Measurements from ENCODE around the gene NRG4.
"Not testable (repeated sequence)": the region's sequence is repeated elsewhere in the genome, so short reads cannot be mapped to it uniquely, and the experiment has no call there.

Gene NRG4

DNA sequence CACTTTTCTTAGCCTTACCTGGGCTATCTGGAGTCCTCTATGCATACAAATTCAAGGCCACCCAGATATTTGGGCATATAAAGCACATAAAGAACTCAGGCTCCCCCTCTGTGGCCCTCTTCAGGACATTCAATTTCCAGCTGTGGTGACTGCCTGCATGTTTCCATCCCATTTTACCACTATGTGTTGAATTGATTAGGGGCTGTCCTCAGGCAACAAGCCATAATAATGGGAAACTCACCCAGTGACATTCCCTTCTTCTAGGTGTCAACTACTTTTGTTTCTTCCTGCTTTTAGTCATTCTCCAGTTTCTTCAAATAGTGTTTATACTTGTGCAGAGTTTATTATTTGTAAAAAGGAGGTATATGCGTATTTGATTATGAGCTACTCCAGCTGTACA lies 18.0 kb downstream of the NRG4 start:
- no peak for DNase-seq (ENCODE audit: low read depth, low spot score)

DNA sequence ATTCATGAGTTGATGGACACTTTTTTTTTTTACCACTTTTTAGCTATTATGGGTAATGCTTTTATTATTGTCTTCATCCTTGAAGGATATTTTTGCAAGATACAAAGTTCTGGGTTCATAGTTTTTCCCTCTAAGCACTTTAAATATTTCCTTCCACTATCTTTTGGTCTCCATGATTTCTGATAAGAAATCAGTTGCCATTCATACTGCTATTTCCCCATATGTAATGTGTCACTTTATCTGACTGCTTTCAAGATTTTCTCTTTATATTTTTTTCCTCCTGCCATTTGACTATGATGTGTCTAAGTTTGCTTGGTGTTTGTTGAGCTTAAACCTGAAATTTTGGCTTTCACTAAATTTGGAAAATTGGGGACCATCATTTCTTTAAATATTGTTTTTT lies 19.3 kb downstream of the NRG4 start:
- no peak for DNase-seq (ENCODE audit: low read depth, low spot score)

DNA sequence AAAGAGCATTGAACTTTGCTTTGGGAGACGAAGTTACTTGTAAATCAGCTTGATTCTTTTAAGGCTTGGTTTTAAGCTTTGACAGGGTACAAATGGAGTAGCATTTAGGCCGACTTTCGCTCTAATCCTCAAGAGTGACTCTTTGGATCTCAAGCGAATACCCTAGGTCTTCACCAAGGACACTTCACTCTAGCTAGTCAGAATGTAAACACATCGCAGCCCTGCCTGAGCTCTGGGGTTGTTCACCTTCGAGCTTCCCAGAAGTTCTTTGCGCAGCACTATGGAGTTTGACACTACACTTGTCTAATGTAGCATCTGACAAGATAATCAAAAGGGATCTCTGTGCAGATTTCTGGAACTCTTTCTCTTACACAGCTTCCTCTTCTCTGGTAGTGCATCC lies 22.3 kb downstream of the NRG4 start:
- DNase-seq (ENCODE audit: low read depth, low spot score) = no peak

DNA sequence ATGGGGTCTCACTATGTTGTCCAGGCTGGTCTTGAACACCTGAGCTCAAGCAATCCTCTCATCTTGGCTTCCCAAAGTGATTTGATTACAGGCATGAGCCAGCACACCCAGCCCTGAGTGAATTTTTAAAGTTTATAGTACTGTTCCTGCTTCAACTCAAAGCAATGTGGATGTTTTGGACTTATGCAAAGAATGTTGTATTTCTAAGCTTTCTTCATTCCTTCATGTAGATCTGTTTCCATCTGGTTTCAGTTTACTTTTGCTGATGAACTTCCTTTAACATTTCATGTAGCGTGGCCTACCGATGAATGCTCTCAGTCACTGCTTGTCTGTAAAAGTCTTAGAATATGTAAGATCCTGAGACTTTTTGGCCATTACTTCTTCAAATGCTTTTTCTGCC lies 23.2 kb downstream of the NRG4 start:
- DNase-seq (ENCODE audit: low read depth, low spot score) = no peak

DNA sequence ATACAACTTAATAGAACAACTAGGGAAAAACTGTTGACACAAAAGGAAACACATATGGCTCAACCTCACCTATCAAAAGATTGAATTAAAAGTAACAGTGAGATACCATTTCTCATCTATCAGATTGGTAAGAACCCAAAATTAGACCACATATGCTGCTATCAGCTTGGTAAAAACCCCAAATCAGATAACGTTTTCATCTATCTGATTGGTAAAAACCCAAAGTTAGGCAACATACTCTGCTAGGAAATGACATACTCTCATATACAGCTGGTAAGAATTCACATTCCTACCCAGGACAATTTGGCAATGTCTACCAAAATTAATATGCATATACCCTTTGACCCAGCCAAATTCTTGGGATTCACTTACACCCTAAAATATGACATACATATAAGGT lies 26.3 kb downstream of the NRG4 start:
- DNase-seq (ENCODE audit: low read depth, low spot score) = no peak

DNA sequence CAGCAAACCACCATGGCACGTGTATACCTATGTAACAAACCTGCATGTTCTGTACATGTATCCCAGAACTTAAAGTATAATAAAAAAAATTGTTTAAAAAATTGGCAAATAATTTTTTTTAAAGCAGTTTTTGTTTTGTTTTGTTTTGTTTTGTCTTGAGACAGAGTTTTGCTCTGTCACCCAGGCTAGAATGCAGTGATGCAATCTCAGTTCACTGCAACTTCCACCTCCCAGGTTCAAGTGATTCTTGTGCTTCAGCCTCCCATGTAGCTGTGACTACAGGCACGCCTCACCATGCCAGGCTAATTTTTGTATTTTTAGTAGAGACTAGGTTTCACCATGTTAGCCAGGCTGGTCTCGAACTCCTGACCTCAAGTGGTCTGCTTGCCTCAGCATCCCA lies 27.5 kb downstream of the NRG4 start:
- not testable (repeated sequence) for DNase-seq (ENCODE audit: low read depth, low spot score)

DNA sequence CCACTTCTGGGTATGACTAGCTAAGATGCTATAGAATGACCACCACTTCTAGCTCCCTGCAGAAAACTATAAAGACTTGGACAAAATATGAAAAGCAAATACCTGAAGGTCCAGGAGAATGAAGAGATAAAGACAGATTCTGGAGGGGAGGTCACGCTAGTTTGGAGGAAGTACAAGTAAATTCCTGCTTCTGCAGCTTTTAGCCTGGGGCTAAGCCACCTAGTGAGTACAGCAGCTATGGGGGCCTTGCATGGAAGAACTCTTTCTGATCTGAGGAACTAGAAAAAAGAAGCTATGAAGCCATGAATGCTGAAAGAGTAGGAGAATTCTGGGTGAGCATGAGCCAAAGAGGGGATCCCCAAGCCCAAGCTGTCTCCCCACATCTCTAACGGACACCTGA lies 29.8 kb downstream of the NRG4 start:
- DNase-seq (ENCODE audit: low read depth, low spot score) = no peak

DNA sequence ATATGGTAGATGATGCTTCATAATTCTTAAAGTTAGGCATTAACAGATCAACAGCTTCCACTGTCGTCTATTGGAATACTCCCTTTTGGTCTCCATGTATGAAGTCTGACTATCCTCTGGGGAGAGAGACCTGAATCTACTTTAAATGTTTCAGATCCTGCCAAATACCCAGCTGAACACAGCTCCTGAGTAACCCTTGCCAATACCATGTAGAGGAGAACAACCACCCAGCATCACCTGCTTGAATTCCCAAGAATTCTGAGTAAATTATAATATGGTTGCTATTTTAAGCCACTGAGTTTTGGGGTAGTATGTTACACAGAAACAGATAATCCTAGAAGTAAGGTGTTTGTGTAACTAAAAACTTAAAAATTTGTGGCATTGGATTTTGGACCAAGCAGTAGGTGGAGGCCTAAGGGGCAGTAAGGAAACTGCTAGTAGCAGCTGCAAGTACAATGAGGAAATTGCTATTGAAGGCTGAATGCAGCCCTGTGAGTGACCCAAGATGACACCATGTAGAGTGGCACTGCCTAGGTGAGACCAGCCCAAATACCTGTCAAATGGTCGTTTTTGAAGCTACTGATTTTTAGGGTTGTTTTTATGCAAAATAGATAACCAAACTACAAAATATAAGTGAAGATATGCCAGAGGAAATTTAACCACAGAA lies 30.9 kb downstream of the NRG4 start:
- no peak for DNase-seq (ENCODE audit: low read depth, low spot score)

DNA sequence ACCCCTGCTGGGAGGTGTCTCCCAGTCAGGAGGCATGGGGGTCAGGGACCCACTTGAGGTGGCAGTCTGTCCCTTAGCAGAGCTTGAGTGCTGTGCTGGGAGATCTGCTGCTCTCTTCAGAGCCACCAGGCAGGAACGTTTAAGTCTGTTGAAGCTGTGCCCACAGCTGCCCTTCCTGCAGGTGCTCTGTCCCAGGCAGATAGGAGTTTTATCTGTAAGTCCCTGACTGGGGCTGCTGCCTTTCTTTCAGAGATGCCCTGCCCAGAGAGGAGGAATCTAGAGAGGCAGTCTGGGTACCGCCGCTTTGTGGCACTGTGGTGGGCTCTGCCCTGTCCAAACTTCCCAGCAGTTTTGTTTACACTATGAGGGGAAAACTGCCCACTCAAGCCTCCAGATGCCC lies 35.5 kb downstream of the NRG4 start:
- DNase-seq (ENCODE audit: low read depth, low spot score) = not testable (repeated sequence)

DNA sequence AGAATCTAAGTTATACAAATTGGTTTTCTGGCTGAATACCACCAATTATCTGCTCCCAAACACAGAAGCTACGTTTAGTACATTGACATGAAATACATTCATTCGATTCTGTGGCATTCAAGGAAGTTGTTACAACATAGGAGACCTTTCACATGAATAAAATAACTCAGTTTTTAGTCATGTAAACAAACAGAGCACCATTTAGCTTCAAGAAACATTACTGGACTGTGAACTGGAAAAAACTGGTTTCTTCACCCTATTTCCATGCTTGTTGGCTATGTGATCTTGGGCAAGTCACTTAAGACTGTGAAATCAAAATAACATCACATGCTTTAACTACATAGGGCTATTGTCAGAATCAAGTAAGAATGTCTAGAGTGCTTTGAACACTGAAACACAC lies 46.2 kb downstream of the NRG4 start:
- no peak for DNase-seq (ENCODE audit: low read depth, low spot score)

DNA sequence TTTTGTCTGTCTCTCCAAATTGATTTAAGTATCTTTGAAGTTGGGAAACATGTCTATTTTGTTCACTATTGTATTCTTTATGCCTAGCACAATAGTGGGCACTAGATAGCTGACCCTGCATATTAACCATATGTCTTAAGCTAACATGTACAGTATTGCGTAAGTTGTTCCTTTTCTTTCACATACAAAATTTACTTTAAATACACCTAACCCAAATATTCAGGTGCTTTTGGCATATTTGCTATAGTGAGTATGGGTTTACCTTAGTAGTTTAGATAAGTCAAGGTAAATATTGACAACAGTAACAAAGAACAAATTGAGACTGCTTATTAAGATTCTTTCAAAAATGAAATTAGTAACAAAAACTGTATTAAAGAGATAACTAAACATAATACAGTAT lies 50.9 kb downstream of the NRG4 start:
- DNase-seq (ENCODE audit: low read depth, low spot score) = no peak

DNA sequence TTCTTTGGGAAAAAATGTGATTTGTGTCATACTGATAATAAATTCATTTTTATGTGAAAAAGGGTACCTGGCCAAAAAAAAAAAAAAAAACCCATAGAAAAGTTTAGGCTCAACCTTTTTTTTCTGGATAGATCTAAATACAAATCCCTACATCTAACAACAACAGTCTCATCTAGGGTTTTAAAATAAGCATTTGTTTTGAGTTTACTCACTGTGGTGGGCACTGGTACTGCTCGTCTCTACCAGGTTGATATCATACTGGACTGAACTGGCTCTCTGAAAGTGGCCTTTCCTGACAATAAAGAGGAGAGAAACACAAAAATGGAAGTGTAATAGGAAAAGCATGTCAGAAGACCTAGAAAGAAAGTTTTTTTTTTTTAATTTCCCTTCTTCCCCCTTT lies 56.5 kb downstream of the NRG4 start:
- no peak for DNase-seq (ENCODE audit: low read depth, low spot score)

DNA sequence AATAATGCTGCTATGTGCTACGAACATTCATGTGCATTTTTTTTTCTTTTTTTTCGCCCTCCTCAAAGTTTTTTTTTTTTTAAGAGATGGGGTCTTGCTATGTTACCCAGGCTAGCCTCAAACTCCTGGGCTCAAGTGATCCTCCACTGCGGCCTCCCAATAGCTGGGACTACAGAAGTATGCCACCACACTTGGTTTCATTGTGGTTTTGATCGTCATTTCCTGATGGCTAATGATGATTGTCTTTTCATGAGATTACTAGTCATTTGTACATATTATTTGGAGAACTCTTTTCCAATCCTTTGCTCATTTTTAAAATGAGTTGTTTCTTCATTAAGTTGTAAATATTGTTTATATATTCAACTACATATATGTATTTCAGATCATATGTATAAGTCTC lies 59.7 kb downstream of the NRG4 start:
- no peak for DNase-seq (ENCODE audit: low read depth, low spot score)

DNA sequence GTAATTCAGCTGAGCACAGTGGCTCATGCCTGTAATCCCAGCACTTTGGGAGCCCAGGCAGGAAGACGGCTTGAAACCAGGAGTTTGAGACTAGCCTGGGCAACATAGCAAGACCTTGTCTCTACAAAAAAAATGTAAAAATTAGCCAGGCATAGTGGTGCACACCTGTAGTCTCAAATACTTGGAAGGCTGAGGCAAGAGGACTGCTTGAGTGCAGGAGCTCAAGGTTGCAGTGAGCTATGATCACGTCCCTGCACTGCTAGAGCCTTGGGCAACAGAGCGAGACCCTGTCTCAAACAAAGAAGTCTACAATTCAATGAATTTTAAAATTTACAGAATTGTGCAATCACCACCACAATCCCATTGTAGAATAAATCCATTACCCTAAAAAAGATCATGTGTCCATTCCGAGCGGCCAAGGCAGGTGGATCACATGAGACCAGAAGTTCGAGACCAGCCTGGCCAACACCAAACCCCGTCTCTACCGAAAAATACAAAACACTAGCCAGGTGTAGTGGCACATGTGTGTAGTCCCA lies 63.4 kb downstream of the NRG4 start:
- DNase-seq (ENCODE audit: low read depth, low spot score) = no peak

DNA sequence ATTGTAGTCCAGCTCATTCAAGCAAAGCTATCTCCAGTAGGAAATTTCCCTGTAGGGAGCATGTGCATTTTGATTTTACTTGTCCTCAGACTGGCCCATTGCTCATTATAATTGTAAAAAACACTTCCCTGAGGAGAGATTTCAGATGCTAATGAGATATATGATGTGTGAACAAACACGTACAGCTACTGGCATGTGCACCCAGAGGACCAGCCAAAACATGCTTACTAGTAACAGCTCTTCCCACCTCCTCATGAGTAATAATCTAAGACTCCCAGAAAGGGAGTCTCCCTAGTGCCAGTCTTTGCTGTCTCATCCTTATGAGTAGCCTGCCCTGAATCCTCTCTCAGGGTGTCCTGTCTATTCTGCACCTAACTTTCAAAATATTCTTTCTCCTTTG lies 65.1 kb downstream of the NRG4 start:
- DNase-seq (ENCODE audit: low read depth, low spot score) = no peak

DNA sequence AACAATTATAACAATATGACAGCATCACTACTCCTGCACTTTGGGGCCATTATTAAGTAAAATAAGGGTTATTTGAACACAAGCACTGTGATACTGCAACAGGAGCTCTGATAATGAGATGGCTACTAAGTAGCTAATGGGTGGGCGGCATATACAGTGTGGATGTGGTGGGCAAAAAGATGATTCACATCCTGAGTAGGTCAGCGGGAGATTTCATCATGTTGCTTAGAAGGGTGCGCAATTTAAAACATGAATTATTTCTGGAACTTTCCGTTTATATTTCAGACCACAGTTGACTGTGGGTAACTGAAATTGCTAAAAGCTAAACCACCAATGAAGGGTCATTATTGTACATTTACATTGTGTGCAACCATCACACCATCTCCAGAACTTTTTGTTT lies 66.3 kb downstream of the NRG4 start:
- DNase-seq (ENCODE audit: low read depth, low spot score) = no peak

DNA sequence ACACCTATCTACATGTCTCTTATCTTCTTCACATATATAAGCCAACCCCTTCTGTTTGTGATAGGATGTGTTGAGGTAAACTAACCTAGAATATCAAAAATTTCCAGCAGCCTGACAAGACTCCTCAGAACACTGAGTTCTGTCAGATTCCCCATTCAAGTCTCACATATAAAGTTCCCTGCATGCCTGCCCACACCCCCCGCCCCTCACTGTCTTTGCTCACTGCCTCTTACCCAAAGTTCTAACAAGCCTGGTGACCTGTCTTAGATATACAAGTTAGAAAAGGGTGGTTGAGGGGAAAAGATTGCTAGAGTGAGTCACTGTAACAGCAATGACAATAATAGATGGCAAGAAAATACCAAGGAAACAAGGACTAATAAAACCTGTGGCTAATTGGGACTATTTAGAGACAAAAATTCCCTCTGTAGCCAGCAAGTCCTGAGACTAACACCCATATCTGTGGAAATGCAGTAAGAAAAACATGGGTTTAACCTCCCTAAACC lies 68.5 kb downstream of the NRG4 start:
- no peak for DNase-seq (ENCODE audit: low read depth, low spot score)

DNA sequence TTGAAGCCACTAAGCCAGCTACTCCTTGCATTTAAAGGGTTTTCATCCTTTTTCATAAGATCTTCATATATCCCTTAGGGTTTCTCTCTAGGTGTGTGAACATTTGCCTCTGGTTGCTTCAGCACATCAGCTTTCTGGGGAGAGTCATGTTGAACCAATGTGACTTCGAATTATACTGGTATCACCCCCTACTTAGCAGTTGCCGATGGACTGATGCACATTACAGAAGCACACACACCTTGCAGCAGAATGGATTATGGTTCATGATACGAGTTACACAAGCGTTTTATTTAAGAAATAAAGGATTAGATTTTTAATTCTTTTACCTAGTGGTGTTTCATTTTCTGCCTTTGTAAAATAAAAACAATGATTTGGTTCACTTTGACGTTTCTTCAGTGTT lies 69.0 kb downstream of the NRG4 start:
- no peak for DNase-seq (ENCODE audit: low read depth, low spot score)

DNA sequence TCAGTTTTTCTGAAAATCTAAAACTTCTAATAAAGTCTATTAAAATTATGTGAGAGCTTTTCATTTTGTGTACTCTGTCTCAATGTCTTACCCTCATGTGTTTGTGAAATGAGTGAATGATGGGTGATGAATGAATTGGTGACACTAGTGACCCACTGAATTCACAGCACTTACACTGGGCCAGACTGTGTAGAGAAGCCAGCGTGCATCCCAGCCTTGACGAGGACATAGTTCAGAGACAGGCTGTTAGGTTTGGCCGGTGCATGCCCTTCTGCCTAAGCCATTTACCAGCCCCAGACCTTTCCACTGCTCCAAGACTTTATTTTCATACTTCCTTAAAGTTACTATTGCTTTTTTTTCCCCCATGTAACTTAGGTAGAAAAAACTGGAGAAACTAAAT lies 69.8 kb downstream of the NRG4 start:
- no peak for DNase-seq (ENCODE audit: low read depth, low spot score)

DNA sequence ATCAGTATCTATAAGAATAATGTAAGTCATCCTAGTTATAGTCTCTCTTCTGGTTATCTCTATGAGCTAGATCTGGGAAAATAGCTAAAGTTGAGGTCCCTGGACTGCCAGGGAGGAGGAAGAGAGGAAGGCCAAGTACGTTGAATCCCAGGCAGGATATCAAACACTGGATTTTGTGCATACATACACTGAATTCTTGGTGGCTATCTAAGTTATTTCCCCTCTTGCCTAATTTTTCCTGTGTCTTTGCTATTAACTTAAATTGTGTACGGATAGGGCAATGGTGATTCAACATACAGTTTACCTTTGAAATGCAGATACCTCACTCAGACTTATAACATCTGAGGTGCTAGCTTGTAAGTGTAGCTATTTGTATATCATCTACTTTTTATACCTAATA lies 81.4 kb downstream of the NRG4 start:
- no peak for DNase-seq (ENCODE audit: low read depth, low spot score)

DNA sequence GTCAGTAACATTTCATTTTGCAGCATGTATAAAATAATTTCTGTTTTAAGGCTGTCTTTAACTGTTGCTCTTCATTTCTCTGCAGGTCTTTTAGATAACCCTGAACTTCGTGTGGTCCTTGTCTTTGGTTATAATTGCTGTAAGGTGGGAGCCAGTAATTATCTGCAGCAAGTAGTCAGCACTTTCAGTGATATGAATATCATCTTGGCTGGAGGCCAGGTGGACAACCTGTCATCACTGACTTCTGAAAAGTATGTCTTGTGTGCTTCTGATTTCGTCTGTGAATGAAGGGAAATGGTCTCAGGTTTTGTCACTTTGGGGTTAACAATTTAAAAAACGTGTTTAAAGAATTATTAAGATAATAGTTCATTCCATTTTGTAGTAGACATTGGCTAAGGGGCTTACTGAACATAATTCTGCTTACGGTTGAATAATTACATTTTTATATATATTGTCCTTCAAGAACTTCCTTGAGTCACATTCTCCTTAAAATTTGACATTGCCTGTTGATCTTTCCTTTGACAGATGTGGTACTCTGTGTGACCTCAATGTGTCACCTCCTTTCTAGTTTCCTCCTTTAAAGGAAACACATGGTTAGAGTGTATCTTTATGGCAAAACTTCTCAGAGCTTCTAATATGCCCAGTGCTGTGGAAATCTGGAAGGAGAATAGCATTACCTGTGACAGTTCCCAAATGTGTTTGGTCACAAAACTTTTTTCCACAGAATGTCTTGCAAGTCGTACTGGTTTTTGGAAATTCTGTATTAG lies 82.2 kb downstream of the NRG4 start:
- no peak for DNase-seq (ENCODE audit: low read depth, low spot score)

DNA sequence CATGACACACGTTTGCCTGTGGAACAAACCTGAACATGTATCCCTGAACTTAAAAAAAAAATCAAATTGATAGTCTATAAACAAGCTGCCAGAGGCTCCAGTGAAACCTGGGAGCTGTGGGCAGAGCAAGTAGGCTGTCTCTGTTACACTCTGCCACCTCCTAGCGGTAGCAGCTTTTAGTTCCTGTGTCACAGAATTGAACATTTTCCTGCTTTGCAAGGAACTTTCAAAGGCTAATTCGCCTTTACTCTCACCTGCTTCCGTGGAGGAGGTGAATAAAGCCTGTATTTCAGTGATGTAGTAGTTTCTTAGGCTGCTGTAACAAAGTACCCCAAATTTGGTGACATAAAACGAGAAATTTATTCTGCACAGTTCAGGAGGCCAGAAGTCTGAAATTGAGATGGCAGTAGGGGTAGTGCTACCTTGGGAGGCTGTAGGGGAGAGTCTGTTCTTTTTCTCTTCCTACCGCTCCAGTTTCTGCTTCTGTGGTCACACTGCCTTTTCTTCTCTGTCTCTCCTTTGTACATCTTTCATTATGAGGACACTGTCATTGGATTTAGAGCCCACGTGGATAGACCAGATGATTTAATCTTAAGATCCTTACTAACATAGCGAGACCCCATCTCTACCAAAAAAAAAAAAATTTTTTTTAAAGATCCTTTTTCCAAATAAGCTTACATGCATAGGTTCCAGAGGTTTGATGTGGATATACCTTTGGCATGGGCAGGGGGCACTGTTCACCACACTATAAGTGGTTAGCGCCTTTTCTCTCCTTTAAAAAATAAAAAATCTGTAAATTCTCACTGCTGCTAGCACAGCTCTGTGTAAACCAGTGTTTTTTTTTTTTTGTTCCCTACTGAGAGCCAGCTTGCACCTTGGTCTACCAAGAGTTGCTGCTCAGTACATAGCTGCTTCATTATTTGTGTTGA lies 83.3 kb downstream of the NRG4 start:
- DNase-seq (ENCODE audit: low read depth, low spot score) = no peak
